Coronary artery (tissue), 2 donors: ENCODE measurements around the gene MRTFB.

Experiments used
- DNase-seq: peaks from one replicate; pipeline ENCODE4 v3.0.0-alpha.2; 2017; ENCODE audit warnings: low spot score
- H3K27ac ChIP-seq, 2 donors: fragments of 200-600 bp; sonication (generic); one replicate each; pipeline ENCODE4 v1.5.1; 2016 to 2019
- H3K4me3 ChIP-seq: fragments of 200-600 bp; sonication (generic); 2 replicates; pipeline ENCODE4 v1.5.1; 2016; ENCODE audit warnings: mild to moderate bottlenecking, moderate library complexity
- TF ChIP-seq, protein P1 (sequence below): fragments of 200-600 bp; sonication (generic); IDR thresholded peaks from one replicate; pipeline ENCODE4 v1.5.1; 2019; ENCODE audit warnings: antibody characterized with exemption

Gene MRTFB

GRCh38 chr16:14196011-14196410 lies 124.9 kb downstream of the MRTFB start:
- TF ChIP-seq, protein P1, sequence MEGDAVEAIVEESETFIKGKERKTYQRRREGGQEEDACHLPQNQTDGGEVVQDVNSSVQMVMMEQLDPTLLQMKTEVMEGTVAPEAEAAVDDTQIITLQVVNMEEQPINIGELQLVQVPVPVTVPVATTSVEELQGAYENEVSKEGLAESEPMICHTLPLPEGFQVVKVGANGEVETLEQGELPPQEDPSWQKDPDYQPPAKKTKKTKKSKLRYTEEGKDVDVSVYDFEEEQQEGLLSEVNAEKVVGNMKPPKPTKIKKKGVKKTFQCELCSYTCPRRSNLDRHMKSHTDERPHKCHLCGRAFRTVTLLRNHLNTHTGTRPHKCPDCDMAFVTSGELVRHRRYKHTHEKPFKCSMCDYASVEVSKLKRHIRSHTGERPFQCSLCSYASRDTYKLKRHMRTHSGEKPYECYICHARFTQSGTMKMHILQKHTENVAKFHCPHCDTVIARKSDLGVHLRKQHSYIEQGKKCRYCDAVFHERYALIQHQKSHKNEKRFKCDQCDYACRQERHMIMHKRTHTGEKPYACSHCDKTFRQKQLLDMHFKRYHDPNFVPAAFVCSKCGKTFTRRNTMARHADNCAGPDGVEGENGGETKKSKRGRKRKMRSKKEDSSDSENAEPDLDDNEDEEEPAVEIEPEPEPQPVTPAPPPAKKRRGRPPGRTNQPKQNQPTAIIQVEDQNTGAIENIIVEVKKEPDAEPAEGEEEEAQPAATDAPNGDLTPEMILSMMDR = no peak
- no peak overlapping the region for H3K4me3 ChIP-seq
- no peak for DNase-seq
- no peak overlapping the region for H3K27ac ChIP-seq

- Histone ChIP-seq H3K27ac (no peak overlapping the region), H3K4me3 (no peak overlapping the region)
- TF ChIP-seq, protein P1 = no peak
- DNase-seq = no peak
Observed at GRCh38 chr16:14196539-14196938, 125.4 kb downstream of the MRTFB start.

- DNase-seq = no peak
- Histone ChIP-seq H3K27ac (no peak overlapping the region), H3K4me3 (no peak overlapping the region)
- TF ChIP-seq, protein P1 = no peak
Observed at GRCh38 chr16:14198012-14198411, 126.9 kb downstream of the MRTFB start.

DNA sequence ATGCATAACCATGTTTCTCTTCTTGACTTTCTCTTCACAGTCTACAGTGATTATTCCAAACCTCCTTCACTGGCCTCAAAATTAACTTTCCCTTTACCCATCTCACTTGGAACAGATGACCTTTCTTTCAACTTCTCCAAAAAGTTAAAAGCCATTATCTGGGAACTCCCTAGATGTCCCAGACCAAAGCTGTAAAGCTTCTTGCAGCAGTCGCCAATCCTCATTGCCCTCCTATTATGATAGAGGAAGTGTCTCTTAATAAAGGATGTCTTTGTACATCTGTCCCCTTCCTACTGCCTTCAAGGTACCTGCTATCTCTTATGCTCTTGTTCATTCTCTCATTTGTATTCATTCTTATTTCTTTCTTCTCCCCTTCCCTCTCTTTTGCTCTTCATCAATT lies 127.5 kb downstream of the MRTFB start:
- no peak overlapping the region for H3K4me3 ChIP-seq
- DNase-seq = no peak
- TF ChIP-seq, protein P1 = no peak
- no peak overlapping the region for H3K27ac ChIP-seq

DNA sequence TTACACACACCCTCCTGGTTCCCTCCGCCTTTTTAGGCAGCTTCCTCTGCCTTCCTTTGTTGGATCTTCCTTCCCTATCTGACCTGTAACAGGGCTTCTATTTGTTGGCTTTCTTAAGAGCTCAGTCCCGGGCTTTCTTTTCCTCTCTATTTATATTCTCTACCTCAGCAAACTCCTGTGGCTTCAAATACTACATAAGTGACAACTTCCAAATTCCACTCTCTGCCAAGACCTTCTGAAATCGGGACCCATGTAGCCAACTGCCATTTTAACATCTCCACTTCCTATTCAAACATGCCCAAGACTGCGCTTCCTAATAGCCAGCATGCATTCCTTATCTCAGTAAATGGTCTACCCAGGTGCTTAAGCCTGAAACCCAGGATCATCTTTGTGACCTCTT lies 128.1 kb downstream of the MRTFB start:
- H3K4me3 ChIP-seq = no peak overlapping the region
- TF ChIP-seq, protein P1 = no peak
- no peak for DNase-seq
- H3K27ac ChIP-seq = no peak overlapping the region

- TF ChIP-seq, protein P1 = no peak
- DNase-seq = no peak
- H3K27ac ChIP-seq = no peak overlapping the region
- H3K4me3 ChIP-seq = no peak overlapping the region
Observed at GRCh38 chr16:14199624-14200023, 128.5 kb downstream of the MRTFB start.

DNA sequence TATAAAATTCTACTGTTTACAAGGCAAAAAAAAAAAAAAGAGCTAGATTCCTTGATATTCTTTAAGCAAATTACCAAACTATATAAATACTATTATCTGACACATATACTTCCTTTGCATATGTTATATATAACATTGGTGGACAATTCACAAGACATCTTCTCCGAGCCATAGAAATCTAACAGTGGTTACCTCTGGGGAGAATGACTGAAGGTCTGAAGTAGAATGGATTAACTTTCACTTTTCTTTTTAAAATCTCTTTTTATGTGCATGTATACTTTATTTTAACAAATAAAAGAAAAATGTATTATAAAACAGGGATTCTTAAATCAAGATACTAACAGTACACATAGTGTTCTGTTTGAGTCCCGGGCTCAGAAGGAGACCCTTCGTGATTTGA lies 131.0 kb downstream of the MRTFB start:
- Histone ChIP-seq H3K4me3 (peak overlapping the region; percentile 38), H3K27ac (no peak overlapping the region)
- no peak for DNase-seq
- TF ChIP-seq, protein P1 = no peak
